Dendritic cell treated with granulocyte-macrophage colony-stimulating factor and Interleukin-4, amounts not matched to agents 40 ng/mL and 50 ng/mL, for 4 days (primary cell): ENCODE measurements around the gene BBOF1.
"Not testable (repeated sequence)": the region's sequence is repeated elsewhere in the genome, so short reads cannot be mapped to it uniquely, and the experiment has no call there.

Experiments
- H3K27ac Mint-ChIP-seq: one replicate; pipeline ENCODE4 v1.8.0; 2022; ENCODE audit warnings: mild to moderate bottlenecking, mixed read lengths
- H3K27me3 Mint-ChIP-seq: one replicate; pipeline ENCODE4 v1.8.0; 2022; ENCODE audit warnings: mild to moderate bottlenecking, mixed read lengths
- H3K36me3 Mint-ChIP-seq: one replicate; pipeline ENCODE4 v1.8.0; 2022; ENCODE audit warnings: low read depth, mixed read lengths
- H3K4me1 Mint-ChIP-seq: one replicate; pipeline ENCODE4 v1.8.0; 2022; ENCODE audit warnings: low read depth, mixed read lengths
- H3K4me3 Mint-ChIP-seq: one replicate; pipeline ENCODE4 v1.8.0; 2022; ENCODE audit warnings: mild to moderate bottlenecking, moderate library complexity, mixed read lengths
- H3K9me3 Mint-ChIP-seq: one replicate; pipeline ENCODE4 v1.8.0; 2022; ENCODE audit warnings: mixed read lengths
- intact Hi-C: fragments of 100-400 bp; cut with micrococcal nuclease; formaldehyde crosslinking; loops from one replicate; pipeline ENCODE4 v1.15.0; 2022

The BBOF1 gene, protein sequence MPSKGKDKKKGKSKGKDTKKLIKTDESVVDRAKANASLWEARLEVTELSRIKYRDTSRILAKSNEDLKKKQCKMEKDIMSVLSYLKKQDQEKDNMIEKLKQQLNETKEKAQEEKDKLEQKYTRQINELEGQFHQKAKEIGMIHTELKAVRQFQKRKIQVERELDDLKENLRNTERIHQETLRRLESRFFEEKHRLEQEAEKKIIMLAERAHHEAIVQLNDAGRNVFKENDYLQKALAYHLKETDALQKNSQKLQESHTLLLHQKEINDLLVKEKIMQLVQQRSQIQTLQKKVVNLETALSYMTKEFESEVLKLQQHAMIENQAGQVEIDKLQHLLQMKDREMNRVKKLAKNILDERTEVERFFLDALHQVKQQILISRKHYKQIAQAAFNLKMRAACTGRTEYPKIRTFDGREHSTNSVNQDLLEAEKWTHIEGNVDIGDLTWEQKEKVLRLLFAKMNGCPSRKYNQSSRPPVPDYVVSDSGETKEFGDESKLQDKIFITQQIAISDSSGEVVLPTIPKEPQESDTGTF

GRCh38 chr14:74018586-74019407, at the start of gene BBOF1, which contains the start of gene ENTPD5:
TSS of gene BBOF1 (plus strand) at chr14:74019349. CDS start at chr14:74019479, 130 bp downstream.
TSS of gene ENTPD5 (minus strand) at chr14:74019288. CDS start at chr14:73988102, 31,186 bp downstream.
- peak within 1 kb of the TSS; percentile 94 for H3K27ac Mint-ChIP-seq
- no peaks in the 10 kb centered on the region for H3K9me3 Mint-ChIP-seq
- H3K4me3 Mint-ChIP-seq, result peak within 1 kb of the TSS; percentile 93
- H3K27me3 Mint-ChIP-seq, result no peaks in the 10 kb centered on the region
- H3K4me1 Mint-ChIP-seq, result peaks cover 15% of the 10 kb centered on the region
- peaks cover 8% of the 10 kb centered on the region for H3K36me3 Mint-ChIP-seq
- intact Hi-C loops, result loop anchor here (2.0 to 10.0 kb wide), 3 partner anchors 66 to 304 kb away; partner anchors contain the start of genes ALDH6A1, COQ6, FAM161B and LIN52

- intact Hi-C loops, result no loop called here
- H3K9me3 Mint-ChIP-seq, result no peaks in the 10 kb centered on the region
- H3K4me3 Mint-ChIP-seq, result no peak overlapping the region
- H3K27me3 Mint-ChIP-seq, result no peaks in the 10 kb centered on the region
- no peak overlapping the region for H3K27ac Mint-ChIP-seq
- no peaks in the 10 kb centered on the region for H3K4me1 Mint-ChIP-seq
- H3K36me3 Mint-ChIP-seq, result peaks cover 53% of the 10 kb centered on the region
Observed at GRCh38 chr14:73973497-73973896, 45.7 kb upstream of the BBOF1 start.

GRCh38 chr14:73976125-73976524, 43.0 kb upstream of the BBOF1 start:
- H3K4me1 Mint-ChIP-seq, result no peaks in the 10 kb centered on the region
- no peaks in the 10 kb centered on the region for H3K9me3 Mint-ChIP-seq
- no peak overlapping the region for H3K4me3 Mint-ChIP-seq
- H3K27me3 Mint-ChIP-seq, result no peaks in the 10 kb centered on the region
- H3K27ac Mint-ChIP-seq, result no peak overlapping the region
- intact Hi-C loops, result no loop called here
- H3K36me3 Mint-ChIP-seq, result peaks cover 39% of the 10 kb centered on the region

GRCh38 chr14:73977896-73978295, 41.3 kb upstream of the BBOF1 start:
- H3K4me3 Mint-ChIP-seq, result no peak overlapping the region
- no peaks in the 10 kb centered on the region for H3K4me1 Mint-ChIP-seq
- peaks cover 21% of the 10 kb centered on the region for H3K36me3 Mint-ChIP-seq
- no peaks in the 10 kb centered on the region for H3K9me3 Mint-ChIP-seq
- intact Hi-C loops, result no loop called here
- H3K27ac Mint-ChIP-seq, result no peak overlapping the region
- H3K27me3 Mint-ChIP-seq, result no peaks in the 10 kb centered on the region

GRCh38 chr14:73988065-73988464, 31.1 kb upstream of the BBOF1 start:
- intact Hi-C loops, result no loop called here
- peaks cover 32% of the 10 kb centered on the region for H3K36me3 Mint-ChIP-seq
- H3K4me1 Mint-ChIP-seq, result no peaks in the 10 kb centered on the region
- no peak overlapping the region for H3K27ac Mint-ChIP-seq
- H3K9me3 Mint-ChIP-seq, result no peaks in the 10 kb centered on the region
- H3K27me3 Mint-ChIP-seq, result no peaks in the 10 kb centered on the region
- no peak overlapping the region for H3K4me3 Mint-ChIP-seq

- H3K27ac Mint-ChIP-seq, intact Hi-C loops: not testable (repeated sequence)
Observed at GRCh38 chr14:73988656-73989055, 30.5 kb upstream of the BBOF1 start.

DNA sequence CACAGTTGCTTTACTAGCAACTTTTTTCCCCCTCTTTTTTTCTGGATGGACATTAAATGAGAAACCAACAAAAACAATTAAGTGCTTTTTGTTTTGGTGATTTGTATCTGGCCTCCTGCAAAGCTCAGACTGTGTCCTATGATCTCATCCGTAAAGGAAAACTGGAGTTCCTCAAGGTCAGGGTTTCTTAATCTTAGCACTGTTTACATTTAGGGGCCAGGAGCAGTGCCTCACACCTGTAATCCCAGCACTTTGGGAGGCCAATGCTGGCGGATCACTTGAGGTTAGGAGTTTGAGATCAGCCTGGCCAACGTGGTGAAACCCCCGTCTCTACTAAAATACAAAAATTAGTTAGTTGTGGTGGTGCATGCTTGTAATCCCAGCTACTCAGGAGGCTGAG, 28.1 kb upstream of the BBOF1 start:
- intact Hi-C loops, result no loop called here
- Mint-ChIP-seq H3K27me3 (no peaks in the 10 kb centered on the region), H3K27ac (no peak overlapping the region), H3K4me3 (no peak overlapping the region), H3K36me3 (peaks cover 23% of the 10 kb centered on the region), H3K4me1 (no peaks in the 10 kb centered on the region), H3K9me3 (no peaks in the 10 kb centered on the region)

More at GRCh38 chr14:73988656-73989055, 30.5 kb upstream of the BBOF1 start:
- H3K36me3 Mint-ChIP-seq, result peaks cover 32% of the 10 kb centered on the region
- H3K4me1 Mint-ChIP-seq, H3K27me3 Mint-ChIP-seq, H3K4me3 Mint-ChIP-seq, H3K9me3 Mint-ChIP-seq: not testable (repeated sequence)

- H3K36me3 Mint-ChIP-seq, result peaks cover 21% of the 10 kb centered on the region
- H3K27ac Mint-ChIP-seq, H3K4me1 Mint-ChIP-seq, H3K9me3 Mint-ChIP-seq, intact Hi-C loops, H3K27me3 Mint-ChIP-seq, H3K4me3 Mint-ChIP-seq: not testable (repeated sequence)
Observed at GRCh38 chr14:73994926-73995325, 24.2 kb upstream of the BBOF1 start.

DNA sequence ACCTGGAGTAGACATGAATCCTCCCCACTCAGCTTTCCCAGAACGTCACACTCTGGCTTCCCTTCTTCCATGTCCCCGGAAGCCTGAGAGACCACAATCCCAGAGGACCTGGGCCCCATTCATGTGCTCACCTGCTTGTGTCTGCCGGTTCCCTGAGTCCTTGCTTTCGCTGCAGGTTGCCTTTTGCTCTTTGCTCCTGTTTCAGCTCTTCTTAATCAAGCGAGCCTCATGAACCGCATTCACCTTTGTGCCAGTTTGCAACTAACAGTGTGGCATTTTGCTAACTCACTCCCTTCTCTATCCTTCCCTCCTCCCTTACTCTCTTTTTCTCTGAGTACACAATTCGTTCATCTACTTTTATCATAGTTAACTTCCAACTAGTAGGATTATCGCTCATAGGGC, 23.2 kb upstream of the BBOF1 start:
- Mint-ChIP-seq H3K4me3 (no peak overlapping the region), H3K27me3 (no peaks in the 10 kb centered on the region), H3K36me3 (peaks cover 18% of the 10 kb centered on the region), H3K27ac (no peak overlapping the region), H3K9me3 (no peaks in the 10 kb centered on the region), H3K4me1 (no peaks in the 10 kb centered on the region)
- intact Hi-C loops, result no loop called here

DNA sequence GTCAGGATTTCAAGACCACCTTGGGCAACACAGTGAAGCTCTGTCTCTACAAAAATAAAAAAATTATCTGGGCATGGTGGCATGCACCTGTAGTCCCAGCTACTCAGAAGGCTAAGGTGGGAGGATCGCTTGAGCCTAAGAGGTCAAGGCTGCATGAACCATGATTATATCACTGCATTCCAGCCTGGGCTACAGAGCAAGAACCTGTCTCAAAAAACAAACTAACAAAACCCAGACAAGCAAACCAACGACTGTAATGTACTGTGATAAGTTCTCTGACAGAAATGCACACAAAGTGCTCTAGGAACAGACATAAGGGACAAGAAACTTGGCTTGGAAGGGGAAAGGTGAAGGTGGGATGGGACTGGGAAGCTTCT, 22.4 kb upstream of the BBOF1 start:
- H3K4me1 Mint-ChIP-seq, result no peaks in the 10 kb centered on the region
- no peak overlapping the region for H3K4me3 Mint-ChIP-seq
- peaks cover 15% of the 10 kb centered on the region for H3K36me3 Mint-ChIP-seq
- no peaks in the 10 kb centered on the region for H3K27me3 Mint-ChIP-seq
- intact Hi-C loops, result no loop called here
- H3K9me3 Mint-ChIP-seq, result no peaks in the 10 kb centered on the region
- no peak overlapping the region for H3K27ac Mint-ChIP-seq

DNA sequence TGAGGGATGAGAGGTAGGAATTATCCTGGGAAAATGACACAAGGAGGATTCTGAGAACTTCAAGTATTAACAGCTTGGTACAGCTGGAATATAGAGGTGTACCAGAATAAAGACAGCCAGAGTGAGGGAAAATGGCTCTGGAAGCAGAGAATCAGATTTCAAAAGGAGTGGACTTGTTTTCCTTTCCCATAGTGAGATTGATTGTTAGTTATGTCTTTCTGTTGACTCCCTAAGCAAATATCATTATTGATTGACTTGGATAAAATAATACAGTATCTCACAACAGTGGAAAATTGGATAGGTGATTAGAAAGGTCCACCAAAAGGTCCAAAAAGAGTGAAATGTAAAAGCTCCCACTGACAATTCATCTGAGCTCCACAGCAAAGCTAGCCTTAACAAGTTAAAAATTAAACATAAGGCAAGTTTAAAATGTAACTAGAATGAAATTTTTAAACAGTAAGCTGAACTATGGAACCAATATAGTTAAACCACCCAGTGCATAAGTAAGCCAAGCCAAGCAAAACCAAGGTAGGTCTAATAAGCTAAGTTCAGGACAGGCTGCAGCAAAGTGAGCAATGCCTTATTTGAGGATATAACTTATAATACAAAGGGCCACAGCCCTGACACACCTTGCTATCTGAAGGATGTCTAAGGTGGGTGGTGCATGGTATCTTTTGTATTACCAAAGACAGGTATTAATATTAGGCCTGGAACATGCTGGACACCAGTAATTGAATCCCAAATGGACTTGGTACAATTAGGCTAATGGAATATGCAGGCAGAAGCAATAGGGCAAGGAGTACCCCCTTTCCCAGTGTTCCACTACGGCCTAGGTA, 21.8 kb upstream of the BBOF1 start:
- H3K9me3 Mint-ChIP-seq, result no peaks in the 10 kb centered on the region
- H3K27ac Mint-ChIP-seq, result no peak overlapping the region
- H3K4me3 Mint-ChIP-seq, result no peak overlapping the region
- no peaks in the 10 kb centered on the region for H3K4me1 Mint-ChIP-seq
- H3K36me3 Mint-ChIP-seq, result peaks cover 15% of the 10 kb centered on the region
- H3K27me3 Mint-ChIP-seq, result no peaks in the 10 kb centered on the region
- intact Hi-C loops, result no loop called here

GRCh38 chr14:73997944-73998447, 21.2 kb upstream of the BBOF1 start:
- intact Hi-C loops, result no loop called here
- peaks cover 15% of the 10 kb centered on the region for H3K36me3 Mint-ChIP-seq
- H3K27me3 Mint-ChIP-seq, result no peaks in the 10 kb centered on the region
- H3K9me3 Mint-ChIP-seq, result no peaks in the 10 kb centered on the region
- H3K4me3 Mint-ChIP-seq, result no peak overlapping the region
- no peak overlapping the region for H3K27ac Mint-ChIP-seq
- no peaks in the 10 kb centered on the region for H3K4me1 Mint-ChIP-seq

DNA sequence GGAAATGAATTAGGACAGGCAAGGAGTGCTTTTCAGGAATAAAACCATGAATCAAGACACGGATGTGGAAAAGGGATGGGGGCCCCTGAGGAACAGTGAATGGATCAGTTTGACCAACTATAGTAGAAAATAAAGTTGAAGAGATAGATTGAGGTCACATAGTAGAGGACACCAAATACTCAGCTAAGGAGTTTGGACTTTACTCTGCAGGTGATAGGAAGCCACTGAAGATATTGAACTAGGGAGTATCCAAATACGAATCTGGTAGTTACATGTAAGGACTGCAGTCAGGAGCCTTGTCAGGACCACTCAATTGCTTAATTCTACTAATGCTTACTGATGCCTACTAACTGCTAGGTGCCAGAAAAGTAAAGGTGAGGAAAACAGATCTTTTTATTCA, 20.4 kb upstream of the BBOF1 start:
- intact Hi-C loops, result no loop called here
- Mint-ChIP-seq H3K4me3 (no peak overlapping the region), H3K36me3 (peaks cover 22% of the 10 kb centered on the region), H3K27me3 (no peaks in the 10 kb centered on the region), H3K4me1 (no peaks in the 10 kb centered on the region), H3K9me3 (no peaks in the 10 kb centered on the region), H3K27ac (no peak overlapping the region)
